ENCODE measurements around the gene RFTN1. TPM values are rescaled to one million over a fixed set of nuclear protein-coding genes. Genes with fewer than 3 reads are reported as not detected.

RFTN1 gene
- total and polyA plus RNA-seq, 4 donors: 33.8 to 82.5 (median 53.4) TPM

DNA sequence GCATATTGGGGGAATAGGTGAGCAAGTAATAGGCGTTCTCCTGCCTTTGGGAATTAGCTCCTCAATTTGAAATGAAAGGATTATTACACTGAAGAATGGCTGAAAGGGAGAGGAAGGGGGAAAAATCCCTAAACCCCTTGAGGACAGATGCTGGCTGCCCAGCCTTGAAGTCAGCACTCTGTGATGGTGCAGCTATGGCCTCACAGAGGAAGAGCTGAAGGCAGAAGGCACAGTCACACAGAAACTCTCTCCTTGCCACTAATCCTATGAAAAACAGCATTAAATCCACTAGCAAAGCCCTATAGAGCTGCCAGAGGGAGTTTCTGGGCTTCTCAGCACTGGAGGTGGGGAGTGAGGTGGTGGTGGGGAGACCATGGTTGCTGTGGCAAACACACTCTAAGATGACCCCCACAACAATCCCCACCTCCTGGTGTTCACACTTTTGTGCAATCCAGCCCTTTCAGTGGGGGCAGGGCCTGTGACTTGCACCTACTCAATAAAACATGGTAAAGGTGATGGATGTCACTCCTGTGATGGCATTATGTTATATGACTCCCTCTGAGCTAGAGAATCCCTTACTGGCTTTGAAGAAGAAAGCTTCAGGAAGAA is 101.2 kb downstream of the RFTN1 start:
- no peak for ATAC-seq (ENCODE audit: insufficient read depth, low FRiP score)
- Histone ChIP-seq H3K27me3 (ENCODE audit: control insufficient read depth in 3 of 3, insufficient read depth in 3 of 3, low read length in 2 of 3) (no peaks in the 10 kb centered on the region), H3K27ac (ENCODE audit: low read depth in 1 of 2, low read length in 1 of 2) (no peak overlapping the region), H3K9me3 (ENCODE audit: control insufficient read depth in 4 of 4, insufficient read depth in 3 of 4, low read length in 3 of 4) (no peaks in the 10 kb centered on the region), H3K9ac (ENCODE audit: insufficient read depth in 1 of 2, low read length in 2 of 2) (no peak overlapping the region), H3K4me1 (ENCODE audit: control insufficient read depth in 5 of 5, insufficient read depth in 5 of 5, low read length in 5 of 5) (peaks cover 3 to 19% (median 12%) of the 10 kb centered on the region in 5 donors), H3K36me3 (ENCODE audit: control insufficient read depth in 4 of 4, insufficient read depth in 4 of 4, low read length in 4 of 4) (peaks cover 0 to 8% (median 2%) of the 10 kb centered on the region in 4 donors), H3K4me3 (no peak overlapping the region)
- DNase-seq: no peak
- 92 to 96% methylated on average over 1 of the region's 1 CpG for WGBS, 2 donors
- TF ChIP-seq, protein P1, sequence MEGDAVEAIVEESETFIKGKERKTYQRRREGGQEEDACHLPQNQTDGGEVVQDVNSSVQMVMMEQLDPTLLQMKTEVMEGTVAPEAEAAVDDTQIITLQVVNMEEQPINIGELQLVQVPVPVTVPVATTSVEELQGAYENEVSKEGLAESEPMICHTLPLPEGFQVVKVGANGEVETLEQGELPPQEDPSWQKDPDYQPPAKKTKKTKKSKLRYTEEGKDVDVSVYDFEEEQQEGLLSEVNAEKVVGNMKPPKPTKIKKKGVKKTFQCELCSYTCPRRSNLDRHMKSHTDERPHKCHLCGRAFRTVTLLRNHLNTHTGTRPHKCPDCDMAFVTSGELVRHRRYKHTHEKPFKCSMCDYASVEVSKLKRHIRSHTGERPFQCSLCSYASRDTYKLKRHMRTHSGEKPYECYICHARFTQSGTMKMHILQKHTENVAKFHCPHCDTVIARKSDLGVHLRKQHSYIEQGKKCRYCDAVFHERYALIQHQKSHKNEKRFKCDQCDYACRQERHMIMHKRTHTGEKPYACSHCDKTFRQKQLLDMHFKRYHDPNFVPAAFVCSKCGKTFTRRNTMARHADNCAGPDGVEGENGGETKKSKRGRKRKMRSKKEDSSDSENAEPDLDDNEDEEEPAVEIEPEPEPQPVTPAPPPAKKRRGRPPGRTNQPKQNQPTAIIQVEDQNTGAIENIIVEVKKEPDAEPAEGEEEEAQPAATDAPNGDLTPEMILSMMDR (IDR thresholded peaks at IDR 0.05; ENCODE audit: control extremely low read depth, extremely low read depth): no peak

DNA sequence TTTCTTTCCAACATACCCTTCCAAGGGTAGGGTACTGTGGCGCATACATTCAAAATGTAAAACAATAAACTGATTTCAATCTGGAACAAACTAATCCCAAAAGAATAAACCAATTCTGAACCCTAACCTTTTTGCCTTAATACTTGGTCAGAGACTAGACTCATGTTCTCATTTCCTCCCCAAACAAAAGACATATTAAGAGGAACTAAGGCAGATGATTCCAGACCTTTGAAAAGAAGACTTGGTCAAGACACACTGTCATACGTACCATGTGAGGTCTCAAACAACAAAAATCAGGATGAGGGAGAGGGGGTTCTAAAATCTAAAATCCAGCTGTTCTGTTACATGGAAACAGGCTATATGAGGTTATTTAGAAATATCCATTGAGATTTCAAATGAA is 102.1 kb downstream of the RFTN1 start:
- no peak for ATAC-seq (ENCODE audit: insufficient read depth, low FRiP score)
- no peak overlapping the region for H3K27ac ChIP-seq (ENCODE audit: low read depth in 1 of 2, low read length in 1 of 2)
- peaks cover 0 to 8% (median 2%) of the 10 kb centered on the region in 4 donors for H3K36me3 ChIP-seq (ENCODE audit: control insufficient read depth in 4 of 4, insufficient read depth in 4 of 4, low read length in 4 of 4)
- H3K9ac ChIP-seq (ENCODE audit: insufficient read depth in 1 of 2, low read length in 2 of 2): no peak overlapping the region
- WGBS, 2 donors: 76 to 89% methylated on average over 2 of the region's 2 CpGs
- no peaks in the 10 kb centered on the region for H3K9me3 ChIP-seq (ENCODE audit: control insufficient read depth in 4 of 4, insufficient read depth in 3 of 4, low read length in 3 of 4)
- H3K27me3 ChIP-seq (ENCODE audit: control insufficient read depth in 3 of 3, insufficient read depth in 3 of 3, low read length in 2 of 3): no peaks in the 10 kb centered on the region
- no peak for DNase-seq
- peaks cover 3 to 19% (median 12%) of the 10 kb centered on the region in 5 donors for H3K4me1 ChIP-seq (ENCODE audit: control insufficient read depth in 5 of 5, insufficient read depth in 5 of 5, low read length in 5 of 5)
- no peak overlapping the region for H3K4me3 ChIP-seq
- TF ChIP-seq, protein P1 (IDR thresholded peaks at IDR 0.05; ENCODE audit: control extremely low read depth, extremely low read depth): no peak

DNA sequence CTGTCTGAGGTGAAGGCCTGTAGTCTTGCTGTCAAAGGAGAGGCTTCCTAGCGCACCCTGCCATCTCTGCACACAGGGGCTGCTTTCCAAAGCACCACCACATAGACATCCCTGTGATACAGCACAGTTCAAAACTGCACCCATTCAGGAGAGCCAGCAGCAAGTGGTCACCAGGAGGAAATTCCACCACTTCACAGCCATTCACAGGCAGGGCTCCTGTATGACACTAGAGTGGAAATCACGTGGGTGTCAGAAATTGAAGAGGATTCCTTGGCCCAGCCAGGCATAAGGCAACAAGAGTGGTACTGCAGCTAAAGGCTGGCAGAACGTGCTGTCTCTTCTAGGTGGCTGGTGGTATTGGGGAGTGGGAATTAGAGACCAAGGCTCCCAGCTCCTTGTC is 102.8 kb downstream of the RFTN1 start:
- DNase-seq: no peak
- TF ChIP-seq, protein P1 (IDR thresholded peaks at IDR 0.05; ENCODE audit: control extremely low read depth, extremely low read depth): no peak
- Histone ChIP-seq H3K36me3 (ENCODE audit: control insufficient read depth in 4 of 4, insufficient read depth in 4 of 4, low read length in 4 of 4) (peaks cover 0 to 10% (median 2%) of the 10 kb centered on the region in 4 donors), H3K9ac (ENCODE audit: insufficient read depth in 1 of 2, low read length in 2 of 2) (no peak overlapping the region), H3K9me3 (ENCODE audit: control insufficient read depth in 4 of 4, insufficient read depth in 3 of 4, low read length in 3 of 4) (no peaks in the 10 kb centered on the region), H3K4me1 (ENCODE audit: control insufficient read depth in 5 of 5, insufficient read depth in 5 of 5, low read length in 5 of 5) (peaks cover 3 to 13% (median 11%) of the 10 kb centered on the region in 5 donors), H3K4me3 (no peak overlapping the region), H3K27me3 (ENCODE audit: control insufficient read depth in 3 of 3, insufficient read depth in 3 of 3, low read length in 2 of 3) (no peaks in the 10 kb centered on the region), H3K27ac (ENCODE audit: low read depth in 1 of 2, low read length in 1 of 2) (peak overlapping the region in 1 of 2 donors; percentile 57)
- peak; percentile 56 for ATAC-seq (ENCODE audit: insufficient read depth, low FRiP score)
- 73 to 84% methylated on average over 3 of the region's 3 CpGs for WGBS, 2 donors

GRCh38 chr3:16409032-16409431 is 104.5 kb downstream of the RFTN1 start:
- Histone ChIP-seq H3K4me1 (ENCODE audit: control insufficient read depth in 5 of 5, insufficient read depth in 5 of 5, low read length in 5 of 5) (peaks cover 0 to 9% (median 7%) of the 10 kb centered on the region in 5 donors), H3K4me3 (no peak overlapping the region)
- TF ChIP-seq, protein P1 (IDR thresholded peaks at IDR 0.05; ENCODE audit: control extremely low read depth, extremely low read depth): no peak

More at GRCh38 chr3:16409032-16409431, 104.5 kb downstream of the RFTN1 start:
- no peak overlapping the region for H3K9ac ChIP-seq (ENCODE audit: insufficient read depth in 1 of 2, low read length in 2 of 2)
- peaks cover 0 to 10% (median 2%) of the 10 kb centered on the region in 4 donors for H3K36me3 ChIP-seq (ENCODE audit: control insufficient read depth in 4 of 4, insufficient read depth in 4 of 4, low read length in 4 of 4)
- 87 to 90% methylated on average over 6 of the region's 6 CpGs for WGBS, 2 donors
- no peak for DNase-seq
- ATAC-seq (ENCODE audit: insufficient read depth, low FRiP score): no peak
- H3K27me3 ChIP-seq (ENCODE audit: control insufficient read depth in 3 of 3, insufficient read depth in 3 of 3, low read length in 2 of 3): no peaks in the 10 kb centered on the region
- no peak overlapping the region for H3K27ac ChIP-seq (ENCODE audit: low read depth in 1 of 2, low read length in 1 of 2)
- no peaks in the 10 kb centered on the region for H3K9me3 ChIP-seq (ENCODE audit: control insufficient read depth in 4 of 4, insufficient read depth in 3 of 4, low read length in 3 of 4)
